RWPE1 (cell line): ENCODE measurements around the gene SEMA6D.

Source experiments
- CTCF ChIA-PET: fragments of 350-600 bp; sonication (Branson Sonifier 250); formaldehyde crosslinking; extraction: SDS; loops from one replicate; lab custom pipeline; 2021; lab: Yijun Ruan, JAX
- POLR2A ChIA-PET: fragments of 400-600 bp; formaldehyde crosslinking; extraction: SDS; loops from one replicate; lab custom pipeline; 2020; ENCODE audit warnings: antibody characterized with exemption; ENCODE audit not compliant: low non-redundant PET; lab: Yijun Ruan, JAX
- DNase-seq: peaks from one replicate; pipeline ENCODE4 v3.0.0; 2012; ENCODE audit warnings: low spot score
- H3K27ac ChIP-seq: fragments of 450-650 bp; 2 replicates; pipeline ENCODE4 v1.5.1; 2017
- TF ChIP-seq, protein P1 (sequence below): fragments of 450-650 bp; conservative IDR thresholded peaks from 2 replicates; pipeline ENCODE4 v1.5.1; 2017; ENCODE audit warnings: low read depth, mild to moderate bottlenecking

Gene SEMA6D

DNA sequence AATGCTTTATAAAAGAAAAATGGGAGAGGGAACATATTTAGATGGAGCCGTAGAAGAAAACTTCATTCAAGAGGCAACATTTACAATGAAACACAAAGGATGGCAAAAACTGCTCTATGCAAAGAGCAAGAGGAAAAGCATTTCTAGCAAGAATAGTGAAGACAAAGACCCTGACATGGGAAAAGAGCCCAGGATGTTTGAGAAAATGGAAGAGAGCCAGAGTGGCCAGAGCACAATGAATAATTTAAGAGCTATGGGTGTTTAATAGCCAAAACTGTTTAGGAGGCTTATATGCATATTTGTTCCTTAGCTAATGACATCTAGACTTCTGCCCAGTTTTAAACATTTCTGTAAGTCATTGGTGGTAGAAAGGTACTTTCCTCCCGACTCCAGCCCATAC is 25.4 kb upstream of the SEMA6D start:
- H3K27ac ChIP-seq, result no peak overlapping the region
- no peak for DNase-seq
- CTCF ChIA-PET, result no interaction called here
- TF ChIP-seq, protein P1, sequence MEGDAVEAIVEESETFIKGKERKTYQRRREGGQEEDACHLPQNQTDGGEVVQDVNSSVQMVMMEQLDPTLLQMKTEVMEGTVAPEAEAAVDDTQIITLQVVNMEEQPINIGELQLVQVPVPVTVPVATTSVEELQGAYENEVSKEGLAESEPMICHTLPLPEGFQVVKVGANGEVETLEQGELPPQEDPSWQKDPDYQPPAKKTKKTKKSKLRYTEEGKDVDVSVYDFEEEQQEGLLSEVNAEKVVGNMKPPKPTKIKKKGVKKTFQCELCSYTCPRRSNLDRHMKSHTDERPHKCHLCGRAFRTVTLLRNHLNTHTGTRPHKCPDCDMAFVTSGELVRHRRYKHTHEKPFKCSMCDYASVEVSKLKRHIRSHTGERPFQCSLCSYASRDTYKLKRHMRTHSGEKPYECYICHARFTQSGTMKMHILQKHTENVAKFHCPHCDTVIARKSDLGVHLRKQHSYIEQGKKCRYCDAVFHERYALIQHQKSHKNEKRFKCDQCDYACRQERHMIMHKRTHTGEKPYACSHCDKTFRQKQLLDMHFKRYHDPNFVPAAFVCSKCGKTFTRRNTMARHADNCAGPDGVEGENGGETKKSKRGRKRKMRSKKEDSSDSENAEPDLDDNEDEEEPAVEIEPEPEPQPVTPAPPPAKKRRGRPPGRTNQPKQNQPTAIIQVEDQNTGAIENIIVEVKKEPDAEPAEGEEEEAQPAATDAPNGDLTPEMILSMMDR, result no peak
- POLR2A ChIA-PET, result no interaction called here

DNA sequence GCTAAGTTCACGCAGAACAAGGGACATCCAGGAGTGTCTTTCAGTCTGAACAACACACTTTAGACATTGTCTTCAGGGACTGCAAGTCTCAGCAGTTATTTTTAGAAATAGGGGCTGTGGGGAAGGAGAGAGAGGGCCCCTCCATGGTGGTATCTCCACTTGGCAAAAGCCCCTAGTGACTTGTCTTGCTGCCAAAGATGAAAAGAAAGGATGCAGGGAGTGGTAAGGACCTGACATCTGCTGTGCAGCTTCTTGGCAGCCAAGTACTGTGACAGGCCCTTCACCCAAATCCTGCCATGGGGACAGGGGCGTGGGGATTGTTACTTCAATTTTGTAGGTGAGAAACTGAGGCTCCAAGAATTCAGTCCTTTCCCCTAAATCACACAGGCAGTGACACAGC is 21.0 kb upstream of the SEMA6D start:
- no peak overlapping the region for H3K27ac ChIP-seq
- no peak for DNase-seq
- TF ChIP-seq, protein P1, result no peak
- POLR2A ChIA-PET, result no interaction called here
- CTCF ChIA-PET, result no interaction called here

DNA sequence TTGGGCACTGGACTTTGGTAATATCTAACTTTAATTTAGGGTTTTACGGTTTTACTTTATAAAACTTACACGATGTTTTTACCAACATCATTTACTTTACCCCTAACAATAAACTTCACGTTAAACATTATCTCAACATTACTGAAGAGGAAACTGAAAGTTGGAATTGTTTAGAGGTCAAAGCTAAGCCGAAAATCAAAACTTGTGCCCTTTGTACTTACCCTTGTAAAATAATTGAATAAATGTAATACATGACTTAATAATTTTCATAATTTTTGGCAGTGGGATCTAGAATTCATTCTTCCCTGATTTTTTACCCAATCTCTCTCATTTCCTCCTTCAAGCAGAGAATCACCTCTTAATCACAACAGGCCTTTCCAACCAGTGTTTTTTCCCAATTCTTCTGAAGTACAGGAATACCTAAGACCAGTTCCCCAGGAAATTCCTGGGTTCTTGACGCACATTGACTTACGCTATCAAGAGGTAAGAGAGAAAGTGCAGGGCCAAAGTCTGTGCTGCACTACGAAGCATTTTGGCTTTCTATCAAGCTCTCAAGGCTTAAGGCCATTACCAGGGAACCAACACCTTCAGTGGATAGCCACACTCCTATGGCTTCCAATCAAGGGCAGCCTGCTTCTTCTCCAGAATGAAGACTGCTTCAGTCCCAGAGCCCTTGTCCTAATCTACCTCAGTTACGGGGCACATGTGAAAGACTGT is 11.9 kb upstream of the SEMA6D start:
- ChIA-PET CTCF (no interaction called here), POLR2A (no interaction called here)
- TF ChIP-seq, protein P1, result no peak
- H3K27ac ChIP-seq, result no peak overlapping the region
- no peak for DNase-seq

DNA sequence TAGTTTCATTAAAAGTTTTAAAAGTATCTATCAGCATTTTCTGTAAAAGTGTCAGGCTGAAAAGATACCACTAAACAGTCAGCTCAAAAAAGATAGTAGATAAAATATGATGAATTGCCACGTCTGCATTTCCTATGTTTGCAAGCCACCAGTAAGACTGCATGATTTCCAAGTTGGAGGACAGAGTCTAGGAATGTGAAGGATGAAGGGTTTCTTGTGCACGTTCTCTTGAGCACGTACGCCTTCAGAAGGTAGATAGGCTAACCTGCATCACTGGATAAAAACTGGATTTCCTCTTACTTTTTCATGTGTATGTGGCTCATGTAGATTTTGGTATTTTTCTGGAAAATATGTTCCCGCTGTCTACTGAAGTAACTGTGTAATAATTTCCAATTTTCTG is 9.9 kb upstream of the SEMA6D start:
- TF ChIP-seq, protein P1, result no peak
- ChIA-PET CTCF (no interaction called here), POLR2A (no interaction called here)
- H3K27ac ChIP-seq, result no peak overlapping the region
- DNase-seq, result no peak

DNA sequence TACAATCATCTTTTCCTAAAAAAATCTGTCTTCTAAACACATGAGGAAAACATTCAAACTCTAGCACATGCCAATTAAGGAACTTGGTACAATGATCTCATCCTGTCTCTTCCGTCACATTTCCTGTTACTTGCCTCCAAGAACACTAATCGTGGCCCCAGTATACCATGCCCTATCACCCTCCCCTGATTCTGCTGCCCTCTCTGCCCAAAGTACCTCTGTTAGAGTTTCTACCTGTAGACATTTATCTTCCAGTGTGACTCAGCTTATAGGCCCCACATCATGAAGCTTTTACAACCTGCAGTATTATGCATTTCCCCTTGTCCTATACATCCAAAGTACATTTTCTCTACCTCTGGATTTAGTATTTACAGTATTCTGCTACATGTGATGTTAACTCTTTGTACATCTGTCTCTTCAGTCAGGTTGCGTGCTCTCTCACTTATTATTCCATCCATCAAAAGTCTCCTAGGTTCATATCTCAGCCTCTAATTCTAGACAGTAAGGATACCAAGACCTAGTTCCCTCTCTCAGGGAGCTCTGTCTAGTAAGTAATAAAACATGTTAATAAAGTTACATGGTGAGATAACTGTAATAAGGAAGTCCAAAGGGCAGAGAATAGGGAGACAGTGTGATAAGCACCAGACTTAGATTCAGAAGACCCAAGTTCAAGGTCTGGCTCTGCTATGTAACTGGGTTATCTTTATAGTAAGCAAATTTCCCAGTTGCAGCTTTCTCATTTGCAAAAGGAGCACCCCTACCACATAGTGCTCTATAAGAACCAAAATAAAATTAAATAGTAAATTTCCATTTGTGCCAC is 8.9 kb upstream of the SEMA6D start:
- DNase-seq, result no peak
- POLR2A ChIA-PET, result no interaction called here
- no peak overlapping the region for H3K27ac ChIP-seq
- TF ChIP-seq, protein P1, result no peak
- CTCF ChIA-PET, result no interaction called here

DNA sequence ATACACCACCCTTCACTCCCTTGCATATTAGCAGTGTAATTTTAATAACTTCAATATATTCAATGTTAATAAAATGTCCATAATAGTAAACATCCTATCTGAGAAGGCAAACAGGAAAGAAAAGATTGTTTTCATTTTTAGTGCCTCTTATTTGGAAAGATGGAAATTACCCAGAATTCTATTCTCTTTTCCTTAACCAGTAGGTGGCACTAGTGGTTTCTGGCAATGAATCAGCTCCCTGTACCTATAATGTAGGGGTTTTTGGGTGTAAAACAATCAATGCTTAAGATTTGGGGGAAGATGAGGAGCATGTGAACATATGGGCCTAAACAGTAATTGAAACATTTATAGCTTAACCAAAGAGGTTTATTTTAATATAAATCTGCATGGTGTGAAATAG is 5.7 kb upstream of the SEMA6D start:
- no peak overlapping the region for H3K27ac ChIP-seq
- ChIA-PET CTCF (interaction anchor here (0.6 to 1.7 kb wide), 18 partner anchors 10 to 1397 kb away, joined by 3 to 10 read pairs (median 4); no protein-coding TSS in a partner anchor), POLR2A (no interaction called here)
- DNase-seq, result no peak
- TF ChIP-seq, protein P1, result peak; percentile 77
